Heart right ventricle (tissue), 16 donors: ENCODE results near the gene BAZ1B. TPM values are rescaled to one million over a fixed set of nuclear protein-coding genes. Genes with fewer than 3 reads are reported as not detected.
"Not testable (repeated sequence)": the region's sequence is repeated elsewhere in the genome, so short reads cannot be mapped to it uniquely, and the experiment has no call there.

Source experiments
- ATAC-seq, 8 donors: fragments of 200-7000 bp; cut with Tn5 transposase; one replicate each; pipeline ENCODE4 v1.9.1; 2020; ENCODE audit warnings: mild to moderate bottlenecking in 8 of 8, moderate library complexity in 8 of 8, moderate number of reproducible peaks in 1 of 8
- DNase-seq, 2 donors: peaks; one replicate each; pipeline ENCODE4 v3.0.0-alpha.2; 2020
- H3K27ac ChIP-seq, 10 donors: fragments of 200-600 bp; sonication (generic) in 2 of 10; one replicate each; pipeline versions ENCODE4 v1.5.0 to v1.8.0; 2020 to 2022; ENCODE audit warnings: mild to moderate bottlenecking in 3 of 10
- H3K27me3 ChIP-seq, 7 donors: fragments of 200-600 bp; one replicate each; pipeline ENCODE4 v1.8.0; 2021 to 2022; ENCODE audit warnings: mild to moderate bottlenecking in 2 of 7
- H3K36me3 ChIP-seq, 9 donors: fragments of 200-600 bp; sonication (generic) in 1 of 9; one replicate each; pipeline versions ENCODE4 v1.5.0 to v1.8.0; 2020 to 2022; ENCODE audit warnings: mild to moderate bottlenecking in 2 of 9
- H3K4me1 ChIP-seq, 9 donors: fragments of 200-600 bp; sonication (generic) in 1 of 9; one replicate each; pipeline versions ENCODE4 v1.5.0 to v1.8.0; 2020 to 2022; ENCODE audit warnings: mild to moderate bottlenecking in 4 of 9
- H3K4me3 ChIP-seq, 10 donors: fragments of 200-600 bp; sonication (generic) in 2 of 10; one replicate each; pipeline versions ENCODE4 v1.5.0 to v1.8.0; 2020 to 2022; ENCODE audit warnings: mild to moderate bottlenecking in 7 of 10, moderate library complexity in 2 of 10
- H3K9me3 ChIP-seq, 11 donors: fragments of 200-600 bp in 10 of 11; sonication (generic) in 2 of 11; one replicate each; pipeline versions ENCODE4 v1.5.0 to v1.8.0; 2013 to 2022; ENCODE audit warnings: mild to moderate bottlenecking in 2 of 11, control low read depth in 1 of 11, moderate library complexity in 1 of 11
- CTCF ChIP-seq, 9 donors: fragments of 200-600 bp; sonication (generic) in 2 of 9; IDR thresholded peaks; one replicate each; pipeline versions ENCODE4 v1.5.0 to v1.8.0; 2021 to 2022; ENCODE audit warnings: antibody characterized with exemption in 9 of 9, mild to moderate bottlenecking in 5 of 9, moderate library complexity in 1 of 9
- WGBS, 2 donors: extraction: QIAGEN DNeasy Blood & Tissue Kit; methylation state at CpG; one replicate each; pipeline ENCODE4 v1.1.7; 2013; ENCODE audit warnings: inconsistent platforms in 1 of 2; 5-methylcytosine and 5-hydroxymethylcytosine counted together
- intact Hi-C, 10 donors: fragments of 100-400 bp; cut with DNase I; formaldehyde crosslinking; loops; one replicate each; pipeline versions ENCODE4 v1.11.1 to v1.14.2; 2022
- polyA plus RNA-seq, 2 donors: library from polyadenylated mRNA; stranded (reverse); fragments of 200-250 nt; gene quantifications; one replicate each; pipeline ENCODE4 v1.2.3, GENCODE V29; 2013
- total RNA-seq, 10 donors: library from RNA; stranded (reverse); fragmentation: NEBNext Ultra II Directional in 3 of 10; extraction: Animal tissue kit (Norgen Biotek cat#: 25700) in 3 of 10; gene quantifications; one replicate each; pipeline versions ENCODE4 v1.2.1 to v1.2.4, GENCODE V29; 2021 to 2023
- donor health status: Arrhythmogenic right ventricular cardiomyopathy.
- donor health status: ischemic (EF 13 %, LVEDD 7.1; RV severe dilation, severe dysfunction).
- donor health status: healthy with polysubstance abuse.
- donor health status: DM: no; HTN: yes; CAD: no.
- donor health status: DM: no; HTN: no; CAD: no.
- donor health status: ischemic (EF 25% LVEDD 6.9; RV normal size, moderate dysfunction).
- donor health status: ischemic (EF 25% LVEDD 5.7; RV mildly dilated, moderate dysfunction).
- donor health status: healthy.
- donor health status: DM: yes; HTN: yes; CAD: no.
- donor health status: Ischemic cardiomyopathy.
- donor health status: ischemic (EF 35%, LVEDD 5.7; RV mildly dilated, moderate dysfunction).
- donor health status: nonischemic (EF 11% LVEDD 7.7; RV severe dilation, severe dysfunction).
- donor health status: DM: yes; HTN: yes; CAD: no.
- donor health status: PGD.
- donor health status: ischemic (EF 29% LVEDD 5.4; RV normal size, mild dysfunction).
- donor health status: nonischemic (EF 23%, LVEDD 6.1; RV moderate dilation, normal function).

BAZ1B gene
- total and polyA plus RNA-seq, 12 donors: 11.7 to 49.9 (median 39.5) TPM

- H3K27ac ChIP-seq: no peak overlapping the region
- H3K36me3 ChIP-seq: peaks cover 0 to 30% (median 0%) of the 10 kb centered on the region in 9 donors
- ATAC-seq (no peak), DNase-seq (no peak)
- intact Hi-C loops: no loop called here
- H3K27me3 ChIP-seq: no peaks in the 10 kb centered on the region
- no peak for TF ChIP-seq CTCF (IDR thresholded peaks at IDR 0.05)
- WGBS, 2 donors: 99 to 100% methylated on average over 3 of the region's 3 CpGs
- H3K4me3 ChIP-seq: no peak overlapping the region
- peaks cover 0 to 18% (median 0%) of the 10 kb centered on the region in 9 donors for H3K4me1 ChIP-seq
- no peaks in the 10 kb centered on the region for H3K9me3 ChIP-seq
These were observed 8.7 kb upstream of the BAZ1B start for GRCh38 chr7:73530800-73531199.

- intact Hi-C loops: no loop called here
- Histone ChIP-seq H3K9me3 (no peaks in the 10 kb centered on the region), H3K4me3 (no peak overlapping the region), H3K27me3 (no peaks in the 10 kb centered on the region), H3K4me1 (peaks cover 0 to 35% (median 7%) of the 10 kb centered on the region in 9 donors), H3K27ac (peak overlapping the region in 1 of 10 donors; percentile 45), H3K36me3 (no peaks in the 10 kb centered on the region)
- DNase-seq (no peak), ATAC-seq (no peak)
- WGBS, 2 donors: 79 to 81% methylated on average over 8 of the region's 8 CpGs
- no peak for TF ChIP-seq CTCF (IDR thresholded peaks at IDR 0.05)
These were observed 5.1 kb upstream of the BAZ1B start for GRCh38 chr7:73526896-73527821.

- peak overlapping the region in 1 of 10 donors; percentile 31 for H3K27ac ChIP-seq
- H3K9me3 ChIP-seq, ATAC-seq, H3K27me3 ChIP-seq, intact Hi-C loops, DNase-seq, H3K36me3 ChIP-seq, H3K4me3 ChIP-seq: not testable (repeated sequence)
- whole genome bisulfite sequencing, 2 donors: 79 to 82% methylated on average over 1 of the region's 1 CpG
- H3K4me1 ChIP-seq: peaks cover 0 to 36% (median 7%) of the 10 kb centered on the region in 9 donors
These were observed 4.0 kb upstream of the BAZ1B start for GRCh38 chr7:73526158-73526494.

- peak; percentile 44 to 84 (median 73) for ATAC-seq
These were observed 423 bp downstream of the BAZ1B start for GRCh38 chr7:73521636-73522104.

More at GRCh38 chr7:73521636-73522104, 423 bp downstream of the BAZ1B start:
- no peak for TF ChIP-seq CTCF (IDR thresholded peaks at IDR 0.05)
- Histone ChIP-seq H3K9me3 (no peaks in the 10 kb centered on the region), H3K4me1 (peaks cover 5 to 66% (median 49%) of the 10 kb centered on the region in 9 donors), H3K4me3 (peak overlapping the region; percentile 76 to 97 (median 88)), H3K27me3 (no peaks in the 10 kb centered on the region), H3K27ac (peak overlapping the region; percentile 82 to 98 (median 95)), H3K36me3 (peaks cover 0 to 27% (median 4%) of the 10 kb centered on the region in 9 donors)
- WGBS, 2 donors: 0% methylated on average over 34 to 62 of the region's 62 CpGs
- intact Hi-C loops: loop anchor here in 7 of 10 donors (1.0 to 5.0 kb wide), 4 partner anchors 35 to 57 kb away; partner anchors contain the start of genes BCL7B (in 7 of the 7) and TBL2 (in 2 of the 7)
- peak in 1 of 2 donors; percentile 73 for DNase-seq
